Neural cell (in vitro differentiated cells): ENCODE results near the gene SF1.

Experiments used
- CTCF ChIP-seq: fragments of 450-650 bp; IDR thresholded peaks from 2 replicates; pipeline ENCODE4 v1.5.1; 2014; ENCODE audit warnings: antibody characterized with exemption, mild to moderate bottlenecking, moderate library complexity; ENCODE audit not compliant: poor library complexity, severe bottlenecking
- EZH2 ChIP-seq: fragments of 200-600, 300-800 bp; shearing (Covaris generic), sonication (generic); IDR thresholded peaks from 2 replicates; pipeline ENCODE4 v1.6.1; 2014; ENCODE audit warnings: antibody characterized with exemption, low read length, borderline replicate concordance, mild to moderate bottlenecking; ENCODE audit not compliant: insufficient read depth, poor library complexity, severe bottlenecking
- POLR2AphosphoS5 ChIP-seq: IDR thresholded peaks from 2 replicates; pipeline ENCODE4 v1.6.1; 2012

GRCh38 chr11:64758330-64759079 is 19.8 kb downstream of the SF1 start:
- TF ChIP-seq CTCF (no peak), POLR2AphosphoS5 (no peak), EZH2 (no peak)
